ENCODE measurements around the gene MAP4K4. TPM values are rescaled to one million over a fixed set of nuclear protein-coding genes. Genes with fewer than 3 reads are reported as not detected.

The MAP4K4 gene
- total RNA-seq, 4 donors from 2014 or later = 14.2 to 65.2 (median 29.1) TPM

GRCh38 chr2:101843048-101843447 is 145.5 kb downstream of the MAP4K4 start:
- Histone ChIP-seq H3K27ac (no peak overlapping the region), H3K9me3 (no peaks in the 10 kb centered on the region), H3K4me1 (peaks cover 0 to 4% (median 0%) of the 10 kb centered on the region in 4 donors), H3K36me3 (peaks cover 0 to 63% (median 0%) of the 10 kb centered on the region in 3 donors), H3K27me3 (no peaks in the 10 kb centered on the region), H3K4me3 (no peak overlapping the region)
- no peak for DNase-seq
- no peak for TF ChIP-seq CTCF (IDR thresholded peaks at IDR 0.05)
- TF ChIP-seq POLR2A (IDR thresholded peaks at IDR 0.05) = no peak

- H3K27ac ChIP-seq = no peak overlapping the region
- H3K4me3 ChIP-seq = no peak overlapping the region
- TF ChIP-seq CTCF (IDR thresholded peaks at IDR 0.05) (no peak), POLR2A (IDR thresholded peaks at IDR 0.05) (no peak)
- H3K36me3 ChIP-seq = peaks cover 0 to 67% (median 0%) of the 10 kb centered on the region in 3 donors
- no peak for DNase-seq
- no peaks in the 10 kb centered on the region for H3K9me3 ChIP-seq
- no peaks in the 10 kb centered on the region for H3K27me3 ChIP-seq
- peaks cover 0 to 4% (median 0%) of the 10 kb centered on the region in 4 donors for H3K4me1 ChIP-seq
These were observed 146.0 kb downstream of the MAP4K4 start for GRCh38 chr2:101843471-101843870.

GRCh38 chr2:101844055-101844635 is 146.6 kb downstream of the MAP4K4 start:
- peaks cover 0 to 4% (median 0%) of the 10 kb centered on the region in 4 donors for H3K4me1 ChIP-seq
- no peaks in the 10 kb centered on the region for H3K27me3 ChIP-seq
- H3K4me3 ChIP-seq = no peak overlapping the region
- H3K36me3 ChIP-seq = peaks cover 0 to 69% (median 0%) of the 10 kb centered on the region in 3 donors
- H3K9me3 ChIP-seq = no peaks in the 10 kb centered on the region
- H3K27ac ChIP-seq = no peak overlapping the region
- no peak for TF ChIP-seq CTCF (IDR thresholded peaks at IDR 0.05)
- TF ChIP-seq POLR2A (IDR thresholded peaks at IDR 0.05) = no peak
- DNase-seq = no peak

GRCh38 chr2:101846973-101847372 is 149.5 kb downstream of the MAP4K4 start:
- H3K36me3 ChIP-seq = peaks cover 0 to 56% (median 0%) of the 10 kb centered on the region in 3 donors
- H3K4me1 ChIP-seq = peaks cover 0 to 4% (median 0%) of the 10 kb centered on the region in 4 donors
- no peaks in the 10 kb centered on the region for H3K9me3 ChIP-seq
- DNase-seq = no peak
- H3K4me3 ChIP-seq = no peak overlapping the region
- no peak overlapping the region for H3K27ac ChIP-seq
- TF ChIP-seq CTCF (IDR thresholded peaks at IDR 0.05) (no peak), POLR2A (IDR thresholded peaks at IDR 0.05) (no peak)
- no peaks in the 10 kb centered on the region for H3K27me3 ChIP-seq

- no peak overlapping the region for H3K27ac ChIP-seq
- no peak overlapping the region for H3K4me3 ChIP-seq
- H3K4me1 ChIP-seq = peaks cover 0 to 4% (median 0%) of the 10 kb centered on the region in 4 donors
- peaks cover 0 to 53% (median 0%) of the 10 kb centered on the region in 3 donors for H3K36me3 ChIP-seq
- DNase-seq = no peak
- TF ChIP-seq POLR2A (IDR thresholded peaks at IDR 0.05) (no peak), CTCF (IDR thresholded peaks at IDR 0.05) (no peak)
- no peaks in the 10 kb centered on the region for H3K27me3 ChIP-seq
- H3K9me3 ChIP-seq = no peaks in the 10 kb centered on the region
These were observed 150.3 kb downstream of the MAP4K4 start for GRCh38 chr2:101847661-101848339.
